ENCODE data around the gene CERS5.
"Not testable (repeated sequence)": the region's sequence is repeated elsewhere in the genome, so short reads cannot be mapped to it uniquely, and the experiment has no call there.

The CERS5 gene

GRCh38 chr12:50174971-50175715, 8.0 kb upstream of the CERS5 start:
- H3K9me3 ChIP-seq (ENCODE audit: control insufficient read depth in 1 of 2, low read length in 2 of 2) = no peaks in the 10 kb centered on the region
- H3K4me3 ChIP-seq (ENCODE audit: low read depth in 1 of 2, low read length in 2 of 2) = no peak overlapping the region
- H3K36me3 ChIP-seq (ENCODE audit: control insufficient read depth in 1 of 2, insufficient read depth in 2 of 2, low read length in 2 of 2) = peaks cover 18 to 34% of the 10 kb centered on the region in 2 donors
- H3K4me1 ChIP-seq (ENCODE audit: control insufficient read depth in 1 of 2, insufficient read depth in 2 of 2, low read length in 2 of 2) = no peaks in the 10 kb centered on the region
- H3K9ac ChIP-seq (ENCODE audit: low read depth in 1 of 2, low read length in 2 of 2) = no peak overlapping the region
- no peak overlapping the region for H3K27ac ChIP-seq (ENCODE audit: low read depth, low read length)
- H3K27me3 ChIP-seq (ENCODE audit: control insufficient read depth in 1 of 2, insufficient read depth in 2 of 2, low read length in 2 of 2) = no peaks in the 10 kb centered on the region

GRCh38 chr12:50166799-50167048, 445 bp downstream of the CERS5 start:
- Histone ChIP-seq H3K36me3 (ENCODE audit: control insufficient read depth in 1 of 2, insufficient read depth in 2 of 2, low read length in 2 of 2) (no peaks in the 10 kb centered on the region), H3K4me3 (ENCODE audit: low read depth in 1 of 2, low read length in 2 of 2) (peak overlapping the region; percentile 84), H3K27me3 (ENCODE audit: control insufficient read depth in 1 of 2, insufficient read depth in 2 of 2, low read length in 2 of 2) (no peaks in the 10 kb centered on the region), H3K27ac (ENCODE audit: low read depth, low read length) (peak overlapping the region; percentile 88), H3K9me3 (ENCODE audit: control insufficient read depth in 1 of 2, low read length in 2 of 2) (no peaks in the 10 kb centered on the region), H3K9ac (ENCODE audit: low read depth in 1 of 2, low read length in 2 of 2) (peak overlapping the region; percentile 48 to 75), H3K4me1 (ENCODE audit: control insufficient read depth in 1 of 2, insufficient read depth in 2 of 2, low read length in 2 of 2) (peaks cover 4 to 11% of the 10 kb centered on the region in 2 donors)

GRCh38 chr12:50164963-50165362, 2.2 kb downstream of the CERS5 start:
- H3K9me3 ChIP-seq (ENCODE audit: control insufficient read depth in 1 of 2, low read length in 2 of 2) = no peaks in the 10 kb centered on the region
- H3K27me3 ChIP-seq (ENCODE audit: control insufficient read depth in 1 of 2, insufficient read depth in 2 of 2, low read length in 2 of 2) = no peaks in the 10 kb centered on the region
- H3K4me1 ChIP-seq (ENCODE audit: control insufficient read depth in 1 of 2, insufficient read depth in 2 of 2, low read length in 2 of 2) = peaks cover 4 to 11% of the 10 kb centered on the region in 2 donors
- H3K4me3 ChIP-seq (ENCODE audit: low read depth in 1 of 2, low read length in 2 of 2) = no peak overlapping the region
- no peaks in the 10 kb centered on the region for H3K36me3 ChIP-seq (ENCODE audit: control insufficient read depth in 1 of 2, insufficient read depth in 2 of 2, low read length in 2 of 2)
- no peak overlapping the region for H3K27ac ChIP-seq (ENCODE audit: low read depth, low read length)
- no peak overlapping the region for H3K9ac ChIP-seq (ENCODE audit: low read depth in 1 of 2, low read length in 2 of 2)

- no peaks in the 10 kb centered on the region for H3K36me3 ChIP-seq (ENCODE audit: control insufficient read depth in 1 of 2, insufficient read depth in 2 of 2, low read length in 2 of 2)
- no peak overlapping the region for H3K27ac ChIP-seq (ENCODE audit: low read depth, low read length)
- H3K4me1 ChIP-seq (ENCODE audit: control insufficient read depth in 1 of 2, insufficient read depth in 2 of 2, low read length in 2 of 2) = peaks cover 4 to 8% of the 10 kb centered on the region in 2 donors
- no peaks in the 10 kb centered on the region for H3K9me3 ChIP-seq (ENCODE audit: control insufficient read depth in 1 of 2, low read length in 2 of 2)
- H3K27me3 ChIP-seq (ENCODE audit: control insufficient read depth in 1 of 2, insufficient read depth in 2 of 2, low read length in 2 of 2) = no peaks in the 10 kb centered on the region
- H3K9ac ChIP-seq (ENCODE audit: low read depth in 1 of 2, low read length in 2 of 2) = no peak overlapping the region
- H3K4me3 ChIP-seq (ENCODE audit: low read depth in 1 of 2, low read length in 2 of 2) = no peak overlapping the region
Observed at GRCh38 chr12:50162230-50162629, 4.9 kb downstream of the CERS5 start.

- H3K27me3 ChIP-seq (ENCODE audit: control insufficient read depth in 1 of 2, insufficient read depth in 2 of 2, low read length in 2 of 2) = no peaks in the 10 kb centered on the region
- no peaks in the 10 kb centered on the region for H3K36me3 ChIP-seq (ENCODE audit: control insufficient read depth in 1 of 2, insufficient read depth in 2 of 2, low read length in 2 of 2)
- H3K9ac ChIP-seq (ENCODE audit: low read depth in 1 of 2, low read length in 2 of 2) = no peak overlapping the region
- H3K9me3 ChIP-seq (ENCODE audit: control insufficient read depth in 1 of 2, low read length in 2 of 2) = no peaks in the 10 kb centered on the region
- H3K27ac ChIP-seq (ENCODE audit: low read depth, low read length) = no peak overlapping the region
- peaks cover 0 to 3% of the 10 kb centered on the region in 2 donors for H3K4me1 ChIP-seq (ENCODE audit: control insufficient read depth in 1 of 2, insufficient read depth in 2 of 2, low read length in 2 of 2)
- no peak overlapping the region for H3K4me3 ChIP-seq (ENCODE audit: low read depth in 1 of 2, low read length in 2 of 2)
Observed at GRCh38 chr12:50160643-50161042, 6.5 kb downstream of the CERS5 start.

- Histone ChIP-seq H3K4me1 (ENCODE audit: control insufficient read depth in 1 of 2, insufficient read depth in 2 of 2, low read length in 2 of 2) (no peaks in the 10 kb centered on the region), H3K36me3 (ENCODE audit: control insufficient read depth in 1 of 2, insufficient read depth in 2 of 2, low read length in 2 of 2) (no peaks in the 10 kb centered on the region), H3K9me3 (ENCODE audit: control insufficient read depth in 1 of 2, low read length in 2 of 2) (no peaks in the 10 kb centered on the region), H3K4me3 (ENCODE audit: low read depth in 1 of 2, low read length in 2 of 2) (no peak overlapping the region), H3K27ac (ENCODE audit: low read depth, low read length) (no peak overlapping the region), H3K9ac (ENCODE audit: low read depth in 1 of 2, low read length in 2 of 2) (no peak overlapping the region), H3K27me3 (ENCODE audit: control insufficient read depth in 1 of 2, insufficient read depth in 2 of 2, low read length in 2 of 2) (no peaks in the 10 kb centered on the region)
Observed at GRCh38 chr12:50157259-50157658, 9.9 kb downstream of the CERS5 start.

GRCh38 chr12:50156641-50157040, 10.5 kb downstream of the CERS5 start:
- Histone ChIP-seq H3K27ac (ENCODE audit: low read depth, low read length) (no peak overlapping the region), H3K36me3 (ENCODE audit: control insufficient read depth in 1 of 2, insufficient read depth in 2 of 2, low read length in 2 of 2) (no peaks in the 10 kb centered on the region), H3K4me1 (ENCODE audit: control insufficient read depth in 1 of 2, insufficient read depth in 2 of 2, low read length in 2 of 2) (no peaks in the 10 kb centered on the region), H3K9me3 (ENCODE audit: control insufficient read depth in 1 of 2, low read length in 2 of 2) (no peaks in the 10 kb centered on the region), H3K4me3 (ENCODE audit: low read depth in 1 of 2, low read length in 2 of 2) (no peak overlapping the region), H3K9ac (ENCODE audit: low read depth in 1 of 2, low read length in 2 of 2) (no peak overlapping the region), H3K27me3 (ENCODE audit: control insufficient read depth in 1 of 2, insufficient read depth in 2 of 2, low read length in 2 of 2) (no peaks in the 10 kb centered on the region)

- not testable (repeated sequence) for H3K27ac ChIP-seq (ENCODE audit: low read depth, low read length); H3K27me3 ChIP-seq (ENCODE audit: control insufficient read depth in 1 of 2, insufficient read depth in 2 of 2, low read length in 2 of 2); H3K36me3 ChIP-seq (ENCODE audit: control insufficient read depth in 1 of 2, insufficient read depth in 2 of 2, low read length in 2 of 2); H3K9me3 ChIP-seq (ENCODE audit: control insufficient read depth in 1 of 2, low read length in 2 of 2); H3K4me1 ChIP-seq (ENCODE audit: control insufficient read depth in 1 of 2, insufficient read depth in 2 of 2, low read length in 2 of 2); H3K4me3 ChIP-seq (ENCODE audit: low read depth in 1 of 2, low read length in 2 of 2); H3K9ac ChIP-seq (ENCODE audit: low read depth in 1 of 2, low read length in 2 of 2)
Observed at GRCh38 chr12:50154947-50155346, 12.2 kb downstream of the CERS5 start.

GRCh38 chr12:50151047-50151687, 16.0 kb downstream of the CERS5 start:
- Histone ChIP-seq H3K4me3 (ENCODE audit: low read depth in 1 of 2, low read length in 2 of 2) (no peak overlapping the region), H3K27ac (ENCODE audit: low read depth, low read length) (no peak overlapping the region), H3K36me3 (ENCODE audit: control insufficient read depth in 1 of 2, insufficient read depth in 2 of 2, low read length in 2 of 2) (no peaks in the 10 kb centered on the region), H3K4me1 (ENCODE audit: control insufficient read depth in 1 of 2, insufficient read depth in 2 of 2, low read length in 2 of 2) (no peaks in the 10 kb centered on the region), H3K9me3 (ENCODE audit: control insufficient read depth in 1 of 2, low read length in 2 of 2) (no peaks in the 10 kb centered on the region), H3K27me3 (ENCODE audit: control insufficient read depth in 1 of 2, insufficient read depth in 2 of 2, low read length in 2 of 2) (no peaks in the 10 kb centered on the region), H3K9ac (ENCODE audit: low read depth in 1 of 2, low read length in 2 of 2) (no peak overlapping the region)

GRCh38 chr12:50149311-50149710, 17.9 kb downstream of the CERS5 start:
- Histone ChIP-seq H3K27ac (ENCODE audit: low read depth, low read length) (no peak overlapping the region), H3K27me3 (ENCODE audit: control insufficient read depth in 1 of 2, insufficient read depth in 2 of 2, low read length in 2 of 2) (no peaks in the 10 kb centered on the region), H3K36me3 (ENCODE audit: control insufficient read depth in 1 of 2, insufficient read depth in 2 of 2, low read length in 2 of 2) (no peaks in the 10 kb centered on the region), H3K4me3 (ENCODE audit: low read depth in 1 of 2, low read length in 2 of 2) (no peak overlapping the region), H3K4me1 (ENCODE audit: control insufficient read depth in 1 of 2, insufficient read depth in 2 of 2, low read length in 2 of 2) (no peaks in the 10 kb centered on the region), H3K9me3 (ENCODE audit: control insufficient read depth in 1 of 2, low read length in 2 of 2) (no peaks in the 10 kb centered on the region), H3K9ac (ENCODE audit: low read depth in 1 of 2, low read length in 2 of 2) (no peak overlapping the region)
